Right forelimb (tissue), 1 donor: Measurements from ENCODE around the gene SLC25A30.
A peak's percentile ranks its signal among the peaks of the same experiment; 100 is the strongest.
"Not testable (repeated sequence)": the region's sequence is repeated elsewhere in the genome, so short reads cannot be mapped to it uniquely, and the experiment has no call there.

Experiments used
- DNase-seq: peaks from one replicate; pipeline ENCODE4 v3.0.0-alpha.2; 2018

SLC25A30 gene

DNA sequence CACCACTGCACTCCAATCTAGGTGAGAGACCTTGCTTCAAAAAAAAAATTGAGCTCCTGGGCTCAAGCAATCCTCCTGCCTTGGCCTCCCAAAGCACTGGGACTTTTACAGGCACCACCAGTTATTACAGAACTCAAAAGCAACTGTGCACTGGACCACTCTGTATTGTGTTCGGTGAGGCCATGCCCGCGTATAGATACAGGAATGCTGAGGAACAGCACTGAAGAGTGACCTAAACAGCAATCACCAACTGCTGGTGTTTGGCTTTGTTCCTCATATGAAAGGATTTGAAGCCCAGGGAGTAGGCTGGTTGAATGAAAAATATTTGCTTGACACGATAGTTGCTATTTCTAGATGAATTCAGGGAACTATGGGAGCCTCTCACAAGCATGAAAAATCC is 29.5 kb downstream of the SLC25A30 start:
- DNase-seq, result no peak

DNA sequence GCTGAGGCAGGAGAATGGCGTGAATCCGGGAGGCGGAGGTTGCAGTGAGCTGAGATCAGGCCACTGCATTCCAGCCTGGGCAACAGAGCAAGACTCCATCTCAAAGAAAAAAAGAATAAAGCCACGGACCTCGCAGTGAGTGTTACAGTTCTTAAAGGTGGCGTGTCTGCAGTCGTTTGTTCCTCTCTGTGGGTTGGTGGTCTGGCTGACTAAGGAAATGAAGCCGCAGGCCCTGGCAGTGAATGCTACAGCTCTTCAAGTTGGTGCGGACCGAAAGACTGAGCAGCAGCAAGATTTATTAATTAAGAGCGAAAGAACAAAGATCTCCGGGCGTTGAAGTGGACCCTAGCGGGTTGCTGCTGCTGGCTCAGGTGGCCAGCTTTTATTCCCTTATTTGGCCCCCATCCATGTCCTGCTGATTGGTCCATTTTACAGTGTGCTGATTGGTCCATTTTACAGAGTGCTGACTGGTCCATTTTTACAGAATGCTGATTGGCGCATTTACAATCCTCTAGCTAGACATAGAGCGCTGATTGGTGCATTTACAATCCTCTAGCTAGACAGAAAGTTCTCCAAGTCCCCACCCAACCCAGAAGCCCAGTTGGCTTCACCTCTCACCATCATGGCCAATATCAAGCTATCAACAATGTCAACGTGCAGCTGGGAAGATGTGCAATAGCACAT is 31.1 kb downstream of the SLC25A30 start:
- not testable (repeated sequence) for DNase-seq

DNA sequence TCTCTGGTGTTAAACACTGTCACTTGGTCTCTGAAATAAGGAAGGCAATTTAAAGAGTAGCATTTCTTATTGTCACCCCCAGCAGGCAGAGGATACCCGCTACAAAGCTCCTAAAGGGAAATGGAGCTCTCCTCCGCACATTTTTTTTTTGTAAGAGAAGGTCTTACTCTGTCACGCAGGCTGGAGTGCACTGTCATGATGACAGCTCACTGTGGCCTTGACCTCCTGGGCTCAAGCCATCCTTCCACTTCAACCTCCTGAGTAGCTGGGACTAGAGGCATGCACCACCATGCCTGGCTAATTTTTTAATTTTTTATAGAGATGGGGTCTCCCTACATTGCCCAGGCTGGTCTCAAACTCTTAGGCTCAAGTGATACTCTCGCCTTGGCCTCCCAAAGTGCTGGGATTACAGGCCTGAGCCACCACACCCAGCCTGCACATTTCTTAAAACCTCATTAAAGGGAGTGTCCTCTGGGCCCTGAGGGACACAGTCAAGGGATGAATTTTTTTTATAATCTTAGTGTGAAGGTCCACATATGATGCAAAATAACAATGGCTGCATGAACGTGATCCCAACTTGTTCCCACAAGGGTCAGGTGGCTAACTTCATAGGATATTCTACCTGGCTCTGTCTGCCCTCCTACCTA is 32.1 kb downstream of the SLC25A30 start:
- no peak for DNase-seq

DNA sequence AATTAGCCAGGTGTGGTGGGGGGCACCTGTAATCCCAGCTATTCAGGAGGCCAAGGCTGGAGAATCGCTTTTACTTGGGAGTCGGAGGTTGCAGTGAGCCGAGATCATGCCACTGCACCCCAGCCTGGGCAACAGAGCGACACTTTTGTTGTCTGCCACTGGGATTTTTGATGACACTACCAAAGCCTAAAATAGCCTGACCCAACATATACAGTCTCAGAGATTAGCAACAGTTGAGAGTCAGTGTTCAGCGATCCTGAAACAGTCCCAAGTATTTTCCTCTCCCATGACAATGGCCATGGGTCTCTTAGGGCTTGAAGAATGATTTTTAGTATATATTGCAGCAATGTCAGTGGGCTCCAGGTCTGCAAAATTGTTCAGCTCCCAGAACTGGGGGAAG is 32.9 kb downstream of the SLC25A30 start:
- no peak for DNase-seq

DNA sequence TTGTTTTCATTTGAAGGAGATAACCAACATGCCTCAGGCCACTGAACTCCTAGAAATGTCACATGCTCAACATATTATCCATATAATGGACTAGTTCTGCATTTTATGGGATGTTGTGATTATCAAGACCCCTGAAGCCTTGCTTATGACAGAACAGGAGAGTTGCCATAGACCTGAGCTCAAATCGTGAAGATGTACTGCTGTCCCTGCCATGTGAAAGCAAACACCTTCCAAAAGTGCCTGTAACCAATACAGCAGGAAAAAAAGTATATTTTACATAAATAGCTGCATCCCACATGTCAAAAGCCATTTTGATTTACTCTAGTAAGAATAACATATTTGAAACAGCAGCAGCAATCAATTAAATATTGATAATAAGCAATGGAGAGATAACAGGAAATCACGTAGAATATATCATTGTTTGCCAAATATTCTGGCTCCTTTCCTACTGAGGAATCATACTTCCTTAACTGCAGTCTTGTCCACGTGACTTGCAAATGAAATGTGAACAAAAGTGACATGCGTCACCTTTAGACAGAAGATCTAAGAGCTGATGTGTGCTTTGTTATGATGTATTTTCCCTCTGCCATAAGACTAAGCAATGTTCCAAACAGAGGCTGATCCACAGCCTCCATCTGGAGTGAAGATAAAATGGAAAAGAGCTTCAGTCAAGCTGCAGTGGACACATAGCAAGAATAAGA is 33.5 kb downstream of the SLC25A30 start:
- no peak for DNase-seq

DNA sequence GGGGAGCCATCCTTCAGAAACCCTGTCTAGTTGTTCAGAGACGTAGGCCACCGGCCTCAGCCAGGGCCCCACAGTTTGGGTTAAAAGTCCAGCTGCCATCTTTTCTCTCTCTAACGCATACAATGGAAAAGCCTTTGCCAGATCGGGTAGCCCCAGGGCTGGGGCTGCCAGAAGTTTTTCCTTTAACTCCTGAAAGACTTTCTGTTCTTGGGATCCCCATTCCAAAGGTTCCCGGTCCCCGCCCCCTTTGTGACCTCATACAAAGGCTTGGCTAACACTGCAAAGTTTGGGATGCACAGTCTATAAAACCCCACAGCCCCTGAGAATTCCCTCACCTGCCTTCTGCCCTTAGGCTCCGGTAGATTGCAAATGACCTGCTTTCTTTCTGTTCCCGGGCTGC is 35.4 kb downstream of the SLC25A30 start:
- DNase-seq, result not testable (repeated sequence)

DNA sequence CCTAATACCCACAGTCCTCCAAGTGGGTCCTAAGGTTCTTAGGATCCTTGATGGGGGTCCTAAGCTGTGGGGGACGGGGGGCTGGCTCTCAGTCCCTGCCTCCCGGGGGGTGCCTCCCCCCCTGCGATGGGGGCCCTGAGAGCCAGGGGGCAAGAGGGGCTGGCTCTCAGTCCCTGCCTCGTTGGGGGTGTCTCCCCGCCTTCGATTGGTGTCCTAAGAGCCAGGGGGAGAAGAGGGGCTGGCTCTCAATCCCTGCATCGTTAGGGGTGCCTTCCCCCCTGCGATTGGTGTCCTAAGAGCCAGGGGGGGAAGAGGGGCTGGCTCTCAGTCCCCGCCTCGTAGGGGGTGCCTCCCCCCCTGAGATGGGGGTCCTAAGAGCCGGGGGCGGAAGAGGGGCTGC is 37.0 kb downstream of the SLC25A30 start:
- DNase-seq, result no peak

DNA sequence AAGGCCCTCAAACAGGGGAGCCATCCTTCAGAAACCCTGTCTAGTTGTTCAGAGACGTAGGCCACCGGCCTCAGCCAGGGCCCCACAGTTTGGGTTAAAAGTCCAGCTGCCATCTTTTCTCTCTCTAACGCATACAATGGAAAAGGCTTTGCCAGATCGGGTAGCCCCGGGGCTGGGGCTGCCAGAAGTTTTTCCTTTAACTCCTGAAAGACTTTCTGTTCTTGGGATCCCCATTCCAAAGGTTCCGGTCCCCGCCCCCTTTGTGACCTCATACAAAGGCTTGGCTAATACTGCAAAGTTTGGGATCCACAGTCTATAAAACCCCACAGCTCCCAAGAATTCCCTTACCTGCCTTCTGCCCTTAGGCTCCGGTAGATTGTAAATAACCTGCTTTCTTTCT is 37.5 kb downstream of the SLC25A30 start:
- not testable (repeated sequence) for DNase-seq

DNA sequence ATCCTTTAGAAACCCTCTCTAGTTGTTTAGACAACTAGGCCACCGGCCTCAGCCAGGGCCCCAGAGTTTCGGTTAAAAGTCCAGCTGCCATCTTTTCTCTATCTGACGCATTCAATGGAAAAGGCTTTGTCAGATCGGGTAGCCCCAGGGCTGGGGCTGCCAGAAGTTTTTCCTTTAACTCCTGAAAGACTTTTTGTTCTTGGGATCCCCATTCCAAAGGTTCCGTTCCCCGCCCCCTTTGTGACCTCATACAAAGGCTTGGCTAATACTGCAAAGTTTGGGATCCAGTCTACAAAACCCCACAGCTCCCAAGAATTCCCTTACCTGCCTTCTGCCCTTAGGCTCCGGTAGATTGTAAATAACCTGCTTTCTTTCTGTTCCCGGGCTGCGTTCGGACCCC is 38.7 kb downstream of the SLC25A30 start:
- DNase-seq, result not testable (repeated sequence)

DNA sequence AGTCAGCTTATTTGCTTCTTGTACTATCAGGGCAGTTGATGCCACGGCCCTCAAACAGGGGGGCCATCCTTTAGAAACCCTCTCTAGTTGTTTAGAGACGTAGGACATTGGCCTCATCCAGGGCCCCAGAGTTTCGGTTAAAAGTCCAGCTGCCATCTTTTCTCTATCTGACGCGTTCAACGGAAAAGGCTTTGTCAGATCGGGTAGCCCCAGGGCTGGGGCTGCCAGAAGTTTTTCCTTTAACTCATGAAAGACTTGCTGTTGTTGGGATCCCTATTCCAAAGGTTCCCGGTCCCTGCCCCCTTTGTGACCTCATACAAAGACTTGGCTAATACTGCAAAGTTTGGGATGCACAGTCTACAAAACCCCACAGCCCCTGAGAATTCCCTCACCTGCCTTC is 39.4 kb downstream of the SLC25A30 start:
- DNase-seq, result not testable (repeated sequence)

DNA sequence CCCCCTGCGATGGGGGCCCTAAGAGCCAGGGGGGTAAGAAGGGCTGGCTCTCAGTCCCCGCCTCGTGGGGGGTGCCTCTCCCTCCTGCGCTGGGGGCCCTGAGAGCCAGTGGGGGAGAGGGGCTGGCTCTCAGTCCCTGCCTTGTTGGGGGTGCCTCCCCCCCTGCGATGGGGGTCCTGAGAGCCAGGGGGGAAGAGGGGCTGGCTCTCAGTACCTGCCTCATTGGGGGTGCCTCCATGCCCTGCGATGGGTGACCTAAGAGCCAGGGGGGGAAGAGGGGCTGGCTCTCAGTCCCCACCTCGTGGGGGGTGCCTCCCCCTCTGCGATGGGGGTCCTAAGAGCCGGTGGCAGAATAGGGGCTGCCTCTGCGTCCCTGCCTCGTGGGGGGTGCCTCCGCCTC is 40.9 kb downstream of the SLC25A30 start:
- not testable (repeated sequence) for DNase-seq

DNA sequence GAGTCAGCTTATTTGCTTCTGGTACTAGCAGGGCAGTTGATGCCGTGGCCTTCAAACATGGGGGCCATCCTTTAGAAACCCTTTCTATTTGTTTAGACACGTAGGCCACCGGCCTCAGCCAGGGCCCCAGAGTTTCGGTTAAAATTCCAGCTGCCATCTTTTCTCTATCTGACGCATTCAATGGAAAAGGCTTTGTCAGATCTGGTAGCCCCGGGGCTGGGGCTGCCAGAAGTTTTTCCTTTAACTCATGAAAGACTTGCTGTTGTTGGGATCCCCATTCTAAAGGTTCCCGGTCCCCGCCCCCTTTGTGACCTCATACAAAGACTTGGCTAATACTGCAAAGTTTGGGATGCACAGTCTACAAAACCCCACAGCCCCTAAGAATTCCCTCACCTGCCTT is 41.5 kb downstream of the SLC25A30 start:
- DNase-seq, result not testable (repeated sequence)

DNA sequence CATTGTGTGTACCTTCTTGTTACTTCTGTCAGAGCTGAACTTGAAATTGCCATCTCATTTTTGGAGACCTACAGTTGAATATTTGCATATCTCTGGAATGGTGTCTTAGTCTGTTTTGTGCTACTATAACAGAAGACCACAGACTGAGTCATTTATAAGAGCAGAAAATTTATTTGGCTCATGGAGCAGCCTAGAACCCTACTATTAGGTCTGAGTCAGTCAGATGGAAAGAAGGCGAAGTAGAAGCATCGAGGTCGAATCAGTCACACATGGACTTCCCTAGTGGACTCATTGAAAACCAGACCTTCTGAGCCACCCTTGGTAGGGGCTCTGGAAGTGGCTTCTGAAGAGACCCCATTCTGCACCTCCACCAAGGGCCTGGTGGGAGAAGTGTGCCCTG is 43.3 kb downstream of the SLC25A30 start:
- no peak for DNase-seq

DNA sequence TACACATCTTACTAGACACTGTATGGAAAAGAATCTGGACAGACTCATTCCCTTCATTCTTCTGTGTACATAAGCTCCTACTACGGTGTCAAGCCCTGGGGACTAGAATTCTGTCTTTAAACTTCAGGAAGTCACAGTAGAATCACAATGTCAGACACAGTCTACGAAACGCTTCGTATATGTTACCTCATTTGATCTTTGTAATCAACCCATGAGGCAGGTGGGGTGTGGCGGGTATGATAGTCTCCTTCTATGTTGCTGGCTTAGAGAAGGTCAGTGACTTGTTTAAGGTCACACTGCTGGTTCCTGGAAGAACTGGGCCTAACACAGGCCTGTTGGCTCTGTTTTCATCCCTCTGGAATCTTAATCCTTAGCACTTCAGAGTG is 45.0 kb downstream of the SLC25A30 start:
- DNase-seq, result no peak

DNA sequence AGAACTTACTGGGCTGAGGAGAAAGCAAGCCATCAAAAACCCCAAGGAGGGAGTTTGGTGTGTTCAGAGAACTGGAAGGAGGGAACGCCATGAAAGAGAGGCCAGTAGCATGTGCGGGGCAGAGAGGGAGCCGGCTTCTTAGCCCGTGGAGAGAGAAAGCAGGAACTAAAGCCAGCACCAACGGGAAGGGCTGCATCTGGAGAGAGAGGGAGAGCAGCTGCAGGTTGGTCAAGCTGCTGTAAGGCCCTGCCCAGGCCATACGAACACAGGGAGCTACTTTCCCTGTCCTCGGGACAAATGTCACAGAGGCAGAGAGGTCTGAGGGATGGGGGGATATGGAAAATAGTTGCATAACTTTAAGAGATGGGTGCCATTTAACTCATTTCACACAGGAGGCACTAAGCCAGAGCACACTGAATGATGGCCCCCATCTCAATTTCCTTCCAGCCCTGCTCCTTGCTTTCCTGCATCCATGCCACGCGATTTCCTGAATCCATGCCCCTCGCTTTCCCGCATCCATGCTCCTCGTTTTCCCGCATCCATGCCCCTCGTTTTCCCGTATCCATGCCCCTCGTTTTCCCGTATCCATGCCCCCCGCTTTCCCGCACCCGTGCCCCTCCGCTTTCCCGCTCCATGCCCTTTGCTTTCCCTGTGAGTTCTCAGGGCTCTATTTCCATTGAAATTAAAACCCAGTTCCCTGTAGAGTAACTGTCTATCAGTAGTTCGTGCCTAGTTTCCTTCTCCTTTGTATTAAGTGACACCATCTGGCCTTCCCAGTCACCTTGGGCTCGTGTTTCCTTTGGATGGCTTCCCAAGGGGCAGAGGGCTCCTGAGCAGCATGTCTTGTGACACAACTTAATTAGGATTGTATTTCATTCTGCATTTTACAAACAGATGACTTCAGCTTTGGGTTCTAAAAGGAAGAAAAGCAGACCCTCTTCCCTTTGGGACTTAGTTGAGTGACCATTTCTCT is 45.7 kb downstream of the SLC25A30 start:
- DNase-seq, result no peak

DNA sequence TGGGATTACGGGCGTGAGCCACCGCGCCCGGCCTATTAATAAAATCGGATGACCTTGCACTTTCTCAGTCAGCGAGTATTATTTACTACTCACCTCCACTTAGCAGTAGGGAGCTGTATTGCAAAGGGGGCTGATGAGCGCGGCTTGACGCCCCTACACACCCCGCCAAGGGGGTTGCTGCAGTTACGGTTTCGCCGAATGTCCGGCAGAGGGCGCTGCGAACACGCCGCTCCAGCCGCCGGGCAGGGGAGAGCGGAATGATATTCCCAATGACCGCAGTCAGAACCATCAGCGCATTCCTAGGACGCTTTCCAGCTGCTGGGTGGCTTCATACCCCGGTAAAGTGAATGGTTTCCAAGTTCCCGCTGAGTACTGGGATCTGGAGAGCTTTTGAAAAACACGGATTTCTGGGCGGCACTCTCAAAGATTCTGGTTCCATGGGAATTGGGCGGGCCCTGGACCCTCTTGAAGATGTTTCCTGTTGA is 47.2 kb downstream of the SLC25A30 start:
- peak; percentile 84 for DNase-seq

DNA sequence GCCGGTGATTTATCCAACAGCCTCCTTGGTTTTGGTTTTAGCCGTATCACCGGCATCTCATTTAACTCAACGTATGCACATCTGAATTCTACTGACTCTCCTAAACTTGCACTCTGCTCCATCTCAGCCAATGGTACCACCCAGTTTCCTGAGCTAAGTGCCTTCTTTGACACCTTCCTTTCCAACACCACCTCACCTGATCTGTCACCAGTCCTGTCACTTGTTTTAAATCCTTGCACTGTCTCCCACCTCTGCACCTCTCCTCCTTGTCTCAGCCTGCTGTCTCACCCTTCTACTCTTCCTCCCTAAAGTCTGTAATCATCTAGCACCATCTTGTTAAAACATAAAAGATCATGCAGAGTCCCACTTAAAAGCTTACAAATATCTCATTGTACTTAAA is 49.1 kb downstream of the SLC25A30 start:
- DNase-seq, result no peak

DNA sequence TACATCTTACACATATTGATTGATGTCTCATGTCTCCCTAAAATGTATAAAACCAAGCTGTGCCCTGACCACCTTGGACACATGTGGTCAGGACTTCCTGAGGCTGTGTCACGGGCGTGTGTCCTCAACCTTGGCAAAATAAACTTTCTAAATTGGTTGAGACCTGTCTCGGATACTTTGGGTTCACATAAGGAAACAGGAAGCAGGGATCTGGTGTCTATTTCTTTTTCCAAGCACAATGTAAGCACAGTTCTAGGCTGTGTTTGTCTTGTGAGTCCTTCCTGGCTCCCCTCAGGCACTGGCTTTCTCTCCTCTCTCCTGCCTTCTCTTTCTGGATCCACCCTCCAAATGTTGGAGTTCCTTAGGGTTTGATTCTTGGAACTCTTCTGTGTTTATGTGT is 49.6 kb downstream of the SLC25A30 start:
- DNase-seq, result no peak

DNA sequence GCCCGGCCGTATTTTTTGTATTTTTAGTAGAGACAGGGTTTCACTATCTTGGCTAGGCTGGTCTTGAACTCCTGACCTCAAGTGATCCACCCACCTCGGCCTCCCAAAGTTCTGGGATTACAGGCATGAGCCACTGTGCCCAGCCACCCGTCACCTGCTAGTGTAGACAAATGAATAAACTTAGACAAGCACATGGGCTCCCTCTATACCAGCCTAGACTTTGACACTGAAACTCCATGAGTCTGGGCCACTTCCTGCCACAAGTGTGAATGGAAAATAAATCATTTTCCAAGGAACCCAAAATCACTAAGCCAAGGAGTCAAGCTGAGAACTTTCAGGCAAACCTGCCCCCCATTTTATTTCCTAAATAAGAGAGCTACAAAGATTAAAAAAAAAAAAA is 50.2 kb downstream of the SLC25A30 start:
- no peak for DNase-seq

DNA sequence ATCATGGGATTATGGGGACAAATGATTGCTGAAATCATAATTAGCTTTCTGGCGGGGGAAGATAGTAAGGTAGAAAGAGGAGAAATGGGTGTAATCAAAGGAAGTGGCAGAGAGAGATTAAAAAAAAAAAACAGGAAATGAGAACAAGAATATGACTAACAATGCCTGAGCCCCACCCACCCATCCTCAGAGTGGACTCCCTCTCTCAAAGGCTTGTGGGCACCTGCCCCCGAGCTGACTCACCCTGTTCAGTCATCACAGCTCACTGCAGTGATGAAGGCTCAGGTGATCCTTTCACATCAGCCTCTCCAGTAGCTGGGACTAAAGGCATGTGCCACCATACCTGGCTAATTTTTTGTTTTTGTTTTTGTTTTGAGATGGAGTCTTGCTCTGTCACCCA is 50.8 kb downstream of the SLC25A30 start:
- no peak for DNase-seq

DNA sequence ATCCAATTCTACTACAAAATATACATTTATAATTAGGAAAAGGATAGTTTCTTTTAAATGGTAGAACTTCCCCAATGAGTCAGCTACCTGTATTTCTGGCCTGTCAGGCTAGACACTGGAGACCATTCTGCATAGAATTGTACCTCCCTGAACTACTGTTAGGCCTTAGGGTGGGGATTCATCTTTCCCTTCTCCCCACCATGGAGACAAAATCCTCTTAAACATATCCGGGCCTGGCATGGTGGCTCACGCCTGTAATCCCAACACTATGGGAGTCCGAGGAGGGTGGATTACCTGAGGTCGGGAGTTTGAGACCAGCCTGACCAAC is 52.7 kb downstream of the SLC25A30 start:
- no peak for DNase-seq

DNA sequence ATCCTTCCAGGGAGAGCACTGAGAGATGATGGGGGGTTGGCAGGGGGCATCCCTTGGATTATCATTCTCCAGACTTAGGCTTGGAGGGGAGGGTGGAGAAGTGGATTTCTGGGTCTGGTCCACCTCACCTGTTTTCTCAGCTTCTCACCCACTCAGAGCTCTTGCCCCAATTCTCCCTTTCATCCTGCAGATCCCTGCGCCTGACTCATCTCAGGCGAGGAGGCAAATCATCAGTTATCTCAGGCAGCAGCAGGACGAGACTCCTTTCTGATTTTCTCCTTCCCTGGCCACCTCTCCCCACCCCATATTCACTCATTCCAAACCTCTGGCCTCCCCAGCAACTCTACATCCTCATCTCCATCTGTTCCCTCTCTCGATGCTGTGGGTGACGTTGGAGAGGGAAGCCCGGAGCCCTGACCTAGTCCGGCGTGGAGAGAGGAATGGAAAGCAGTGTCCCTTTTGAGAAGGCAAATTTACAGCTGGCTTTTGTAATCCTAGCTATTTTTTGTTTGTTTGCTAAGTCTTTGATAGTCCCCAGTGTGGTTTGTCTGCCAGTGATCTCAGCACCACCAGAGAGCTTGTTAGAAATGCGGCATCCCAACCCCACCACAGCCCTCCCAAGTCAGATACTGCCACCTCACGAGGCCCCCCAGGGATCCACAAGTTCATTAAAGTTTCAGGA is 53.2 kb downstream of the SLC25A30 start:
- no peak for DNase-seq
